GM18909 (cell line): ENCODE data around the gene PTPRN2.
"Not testable (repeated sequence)": the region's sequence is repeated elsewhere in the genome, so short reads cannot be mapped to it uniquely, and the experiment has no call there.

ENCODE experiments used
- ATAC-seq: cut with Tn5 transposase; IDR thresholded peaks from one replicate; pipeline ENCODE4 v1.9.1; 2021; ENCODE audit warnings: mild to moderate bottlenecking; ENCODE audit not compliant: unreplicated experiment, poor library complexity

The PTPRN2 gene

GRCh38 chr7:157991761-157992160, 595.9 kb downstream of the PTPRN2 start:
- no peak for ATAC-seq

GRCh38 chr7:157991351-157991750, 596.3 kb downstream of the PTPRN2 start:
- no peak for ATAC-seq

- ATAC-seq: no peak
Observed at GRCh38 chr7:157990881-157991250, 596.8 kb downstream of the PTPRN2 start.

- no peak for ATAC-seq
Observed at GRCh38 chr7:157990226-157990880, 597.3 kb downstream of the PTPRN2 start.

- ATAC-seq: no peak
Observed at GRCh38 chr7:157989589-157989988, 598.0 kb downstream of the PTPRN2 start.

GRCh38 chr7:157987906-157988305, 599.7 kb downstream of the PTPRN2 start:
- ATAC-seq: no peak

- no peak for ATAC-seq
Observed at GRCh38 chr7:157986051-157986450, 601.6 kb downstream of the PTPRN2 start.

- no peak for ATAC-seq
Observed at GRCh38 chr7:157985636-157986035, 602.0 kb downstream of the PTPRN2 start.

- no peak for ATAC-seq
Observed at GRCh38 chr7:157984423-157985163, 603.0 kb downstream of the PTPRN2 start.

GRCh38 chr7:157983502-157984422, 603.9 kb downstream of the PTPRN2 start:
- ATAC-seq: no peak

- ATAC-seq: no peak
Observed at GRCh38 chr7:157981778-157982177, 605.8 kb downstream of the PTPRN2 start.

GRCh38 chr7:157980774-157981173, 606.8 kb downstream of the PTPRN2 start:
- ATAC-seq: no peak

- ATAC-seq: not testable (repeated sequence)
Observed at GRCh38 chr7:157980341-157980731, 607.3 kb downstream of the PTPRN2 start.

- ATAC-seq: no peak
Observed at GRCh38 chr7:157979636-157980340, 607.8 kb downstream of the PTPRN2 start.

GRCh38 chr7:157978766-157979165, 608.9 kb downstream of the PTPRN2 start:
- ATAC-seq: no peak

- no peak for ATAC-seq
Observed at GRCh38 chr7:157977717-157978496, 609.7 kb downstream of the PTPRN2 start.

GRCh38 chr7:157977306-157977705, 610.3 kb downstream of the PTPRN2 start:
- ATAC-seq: no peak

GRCh38 chr7:157976406-157976805, 611.2 kb downstream of the PTPRN2 start:
- no peak for ATAC-seq
